ENCODE data around the gene CCNL2. TPM values are rescaled to one million over a fixed set of nuclear protein-coding genes. Genes with fewer than 3 reads are reported as not detected.

CCNL2 gene
- total and polyA plus RNA-seq, 2 of the 13 experiments (the other 11 are each of a cell fraction or from before 2014, with no cell fraction given) = 105 to 340 TPM

GRCh38 chr1:1397839-1398523 lies 1.2 kb downstream of the CCNL2 start (continued):
- TF ChIP-seq, protein P1, sequence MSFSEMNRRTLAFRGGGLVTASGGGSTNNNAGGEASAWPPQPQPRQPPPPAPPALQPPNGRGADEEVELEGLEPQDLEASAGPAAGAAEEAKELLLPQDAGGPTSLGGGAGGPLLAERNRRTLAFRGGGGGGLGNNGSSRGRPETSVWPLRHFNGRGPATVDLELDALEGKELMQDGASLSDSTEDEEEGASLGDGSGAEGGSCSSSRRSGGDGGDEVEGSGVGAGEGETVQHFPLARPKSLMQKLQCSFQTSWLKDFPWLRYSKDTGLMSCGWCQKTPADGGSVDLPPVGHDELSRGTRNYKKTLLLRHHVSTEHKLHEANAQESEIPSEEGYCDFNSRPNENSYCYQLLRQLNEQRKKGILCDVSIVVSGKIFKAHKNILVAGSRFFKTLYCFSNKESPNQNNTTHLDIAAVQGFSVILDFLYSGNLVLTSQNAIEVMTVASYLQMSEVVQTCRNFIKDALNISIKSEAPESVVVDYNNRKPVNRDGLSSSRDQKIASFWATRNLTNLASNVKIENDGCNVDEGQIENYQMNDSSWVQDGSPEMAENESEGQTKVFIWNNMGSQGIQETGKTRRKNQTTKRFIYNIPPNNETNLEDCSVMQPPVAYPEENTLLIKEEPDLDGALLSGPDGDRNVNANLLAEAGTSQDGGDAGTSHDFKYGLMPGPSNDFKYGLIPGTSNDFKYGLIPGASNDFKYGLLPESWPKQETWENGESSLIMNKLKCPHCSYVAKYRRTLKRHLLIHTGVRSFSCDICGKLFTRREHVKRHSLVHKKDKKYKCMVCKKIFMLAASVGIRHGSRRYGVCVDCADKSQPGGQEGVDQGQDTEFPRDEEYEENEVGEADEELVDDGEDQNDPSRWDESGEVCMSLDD (CRISPR knock-in tag; IDR thresholded peaks at IDR 0.05; ENCODE audit: borderline replicate concordance) = no peak
- TF ChIP-seq AHR (CRISPR knock-in tag; IDR thresholded peaks at IDR 0.05) = no peak
- no peak for TF ChIP-seq TAF15 (IDR thresholded peaks at IDR 0.05; ENCODE audit: low read depth, low read length, poor library complexity, severe bottlenecking)
- no peak for TF ChIP-seq ZNF530 (CRISPR knock-in tag; IDR thresholded peaks at IDR 0.05; ENCODE audit: low read depth)
- no peak for TF ChIP-seq ZSCAN9 (CRISPR knock-in tag; IDR thresholded peaks at IDR 0.05; ENCODE audit: borderline replicate concordance)
- TF ChIP-seq, protein P2, sequence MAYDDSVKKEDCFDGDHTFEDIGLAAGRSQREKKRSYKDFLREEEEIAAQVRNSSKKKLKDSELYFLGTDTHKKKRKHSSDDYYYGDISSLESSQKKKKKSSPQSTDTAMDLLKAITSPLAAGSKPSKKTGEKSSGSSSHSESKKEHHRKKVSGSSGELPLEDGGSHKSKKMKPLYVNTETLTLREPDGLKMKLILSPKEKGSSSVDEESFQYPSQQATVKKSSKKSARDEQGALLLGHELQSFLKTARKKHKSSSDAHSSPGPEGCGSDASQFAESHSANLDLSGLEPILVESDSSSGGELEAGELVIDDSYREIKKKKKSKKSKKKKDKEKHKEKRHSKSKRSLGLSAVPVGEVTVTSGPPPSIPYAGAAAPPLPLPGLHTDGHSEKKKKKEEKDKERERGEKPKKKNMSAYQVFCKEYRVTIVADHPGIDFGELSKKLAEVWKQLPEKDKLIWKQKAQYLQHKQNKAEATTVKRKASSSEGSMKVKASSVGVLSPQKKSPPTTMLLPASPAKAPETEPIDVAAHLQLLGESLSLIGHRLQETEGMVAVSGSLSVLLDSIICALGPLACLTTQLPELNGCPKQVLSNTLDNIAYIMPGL (CRISPR knock-in tag; IDR thresholded peaks at IDR 0.05; ENCODE audit: borderline replicate concordance in 1 of 2, low read depth in 1 of 2) = peak in 1 of 2 experiments; percentile 22; a peak in 1 of 4 replicates
- TF ChIP-seq, protein P3, sequence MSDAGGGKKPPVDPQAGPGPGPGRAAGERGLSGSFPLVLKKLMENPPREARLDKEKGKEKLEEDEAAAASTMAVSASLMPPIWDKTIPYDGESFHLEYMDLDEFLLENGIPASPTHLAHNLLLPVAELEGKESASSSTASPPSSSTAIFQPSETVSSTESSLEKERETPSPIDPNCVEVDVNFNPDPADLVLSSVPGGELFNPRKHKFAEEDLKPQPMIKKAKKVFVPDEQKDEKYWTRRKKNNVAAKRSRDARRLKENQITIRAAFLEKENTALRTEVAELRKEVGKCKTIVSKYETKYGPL (CRISPR knock-in tag; IDR thresholded peaks at IDR 0.05) = no peak
- no peak for TF ChIP-seq ZNF160 (CRISPR knock-in tag; IDR thresholded peaks at IDR 0.05)
- TF ChIP-seq DNMT3B (CRISPR knock-in tag; conservative IDR thresholded peaks at IDR 0.05) = no peak
- TF ChIP-seq SYNCRIP (IDR thresholded peaks at IDR 0.05; ENCODE audit: insufficient read depth, low read depth, low read length) = no peak
- no peak for TF ChIP-seq GPN1 (CRISPR knock-in tag; IDR thresholded peaks at IDR 0.05; ENCODE audit: borderline replicate concordance)
- TF ChIP-seq RFXANK (CRISPR knock-in tag; IDR thresholded peaks at IDR 0.05) = no peak
- peak; percentile 26; the same call in 1 of the 3 replicates for TF ChIP-seq MXI1 (IDR thresholded peaks at IDR 0.05; ENCODE audit: borderline replicate concordance, low read depth, low read length)
- TF ChIP-seq, protein P4, sequence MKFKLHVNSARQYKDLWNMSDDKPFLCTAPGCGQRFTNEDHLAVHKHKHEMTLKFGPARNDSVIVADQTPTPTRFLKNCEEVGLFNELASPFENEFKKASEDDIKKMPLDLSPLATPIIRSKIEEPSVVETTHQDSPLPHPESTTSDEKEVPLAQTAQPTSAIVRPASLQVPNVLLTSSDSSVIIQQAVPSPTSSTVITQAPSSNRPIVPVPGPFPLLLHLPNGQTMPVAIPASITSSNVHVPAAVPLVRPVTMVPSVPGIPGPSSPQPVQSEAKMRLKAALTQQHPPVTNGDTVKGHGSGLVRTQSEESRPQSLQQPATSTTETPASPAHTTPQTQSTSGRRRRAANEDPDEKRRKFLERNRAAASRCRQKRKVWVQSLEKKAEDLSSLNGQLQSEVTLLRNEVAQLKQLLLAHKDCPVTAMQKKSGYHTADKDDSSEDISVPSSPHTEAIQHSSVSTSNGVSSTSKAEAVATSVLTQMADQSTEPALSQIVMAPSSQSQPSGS (CRISPR knock-in tag; IDR thresholded peaks at IDR 0.05) = no peak
- no peak for TF ChIP-seq REL (CRISPR knock-in tag; conservative IDR thresholded peaks at IDR 0.05)
- TF ChIP-seq ZNF264 (CRISPR knock-in tag; IDR thresholded peaks at IDR 0.05) = no peak
- TF ChIP-seq RERE (CRISPR knock-in tag; IDR thresholded peaks at IDR 0.05; ENCODE audit: low read depth) = no peak
